VCaP (cell line): ENCODE data around the gene INTS14.

Experiments used
- H3K27ac ChIP-seq: fragments of 450-650 bp; 2 replicates; pipeline ENCODE4 v1.5.1; 2017
- TF ChIP-seq, protein P1 (sequence below): fragments of 450-650 bp; conservative IDR thresholded peaks from 2 replicates; pipeline ENCODE4 v1.5.1; 2017; ENCODE audit warnings: mild to moderate bottlenecking, moderate library complexity

The INTS14 gene

DNA sequence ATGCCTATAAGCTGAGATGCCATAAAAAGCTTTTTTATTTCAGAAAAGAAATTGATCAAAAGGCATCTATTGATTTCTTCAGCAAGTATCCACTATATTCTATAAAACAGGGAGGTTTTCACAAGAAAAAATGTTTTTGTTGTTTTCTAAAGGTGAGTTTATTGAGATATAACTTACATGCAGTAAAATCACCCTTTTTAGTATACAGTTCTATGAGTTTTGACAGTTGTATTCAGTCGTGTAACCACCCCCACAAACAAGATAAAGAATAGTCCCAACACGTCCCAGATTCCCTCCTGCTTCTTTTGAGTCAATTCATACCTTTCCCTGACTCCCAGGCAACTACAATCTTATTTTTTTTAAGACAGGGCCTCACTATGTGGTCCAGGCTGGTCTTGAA is 7.8 kb downstream of the INTS14 start:
- TF ChIP-seq, protein P1, sequence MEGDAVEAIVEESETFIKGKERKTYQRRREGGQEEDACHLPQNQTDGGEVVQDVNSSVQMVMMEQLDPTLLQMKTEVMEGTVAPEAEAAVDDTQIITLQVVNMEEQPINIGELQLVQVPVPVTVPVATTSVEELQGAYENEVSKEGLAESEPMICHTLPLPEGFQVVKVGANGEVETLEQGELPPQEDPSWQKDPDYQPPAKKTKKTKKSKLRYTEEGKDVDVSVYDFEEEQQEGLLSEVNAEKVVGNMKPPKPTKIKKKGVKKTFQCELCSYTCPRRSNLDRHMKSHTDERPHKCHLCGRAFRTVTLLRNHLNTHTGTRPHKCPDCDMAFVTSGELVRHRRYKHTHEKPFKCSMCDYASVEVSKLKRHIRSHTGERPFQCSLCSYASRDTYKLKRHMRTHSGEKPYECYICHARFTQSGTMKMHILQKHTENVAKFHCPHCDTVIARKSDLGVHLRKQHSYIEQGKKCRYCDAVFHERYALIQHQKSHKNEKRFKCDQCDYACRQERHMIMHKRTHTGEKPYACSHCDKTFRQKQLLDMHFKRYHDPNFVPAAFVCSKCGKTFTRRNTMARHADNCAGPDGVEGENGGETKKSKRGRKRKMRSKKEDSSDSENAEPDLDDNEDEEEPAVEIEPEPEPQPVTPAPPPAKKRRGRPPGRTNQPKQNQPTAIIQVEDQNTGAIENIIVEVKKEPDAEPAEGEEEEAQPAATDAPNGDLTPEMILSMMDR = no peak

DNA sequence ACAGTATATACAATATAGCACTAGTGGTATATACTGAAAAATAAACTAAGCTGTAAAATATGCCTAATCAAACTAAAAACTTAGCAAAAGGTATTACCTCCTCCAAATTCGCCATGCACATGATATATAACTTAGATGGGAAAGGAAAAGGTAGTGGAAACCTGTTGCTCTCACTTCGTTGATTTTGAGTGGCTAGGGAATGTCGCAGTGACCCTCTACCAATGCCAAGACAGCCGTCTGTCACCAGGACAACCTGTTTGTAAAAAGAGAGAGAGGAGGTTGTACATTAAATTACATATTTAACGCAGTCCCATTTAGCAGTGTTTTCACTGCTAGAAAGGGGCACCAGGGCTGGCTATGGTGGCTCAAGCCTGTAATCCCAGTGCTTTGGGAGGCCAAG is 11.3 kb downstream of the INTS14 start:
- TF ChIP-seq, protein P1 = no peak
- no peak overlapping the region for H3K27ac ChIP-seq

More for the DNA sequence above, 7.8 kb downstream of the INTS14 start:
- H3K27ac ChIP-seq = no peak overlapping the region

DNA sequence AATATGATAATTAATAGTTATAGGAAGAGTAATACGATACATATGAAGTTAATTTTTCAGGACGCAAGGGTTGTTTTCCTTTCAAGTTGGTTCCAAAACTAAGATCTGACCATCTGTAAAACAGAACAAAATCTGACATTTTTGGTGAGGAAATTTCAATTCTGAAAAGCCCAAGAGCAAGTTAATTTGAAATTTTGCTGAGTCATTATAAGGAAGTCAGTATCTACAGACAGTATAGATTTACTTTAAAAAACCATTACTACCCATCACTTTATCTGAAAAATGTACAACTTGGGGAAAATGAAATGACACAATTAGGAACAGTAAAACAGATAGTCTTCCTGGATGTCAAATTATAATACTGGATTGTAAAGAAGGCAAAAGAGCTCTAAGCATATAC is 12.5 kb downstream of the INTS14 start:
- TF ChIP-seq, protein P1 = no peak
- no peak overlapping the region for H3K27ac ChIP-seq

DNA sequence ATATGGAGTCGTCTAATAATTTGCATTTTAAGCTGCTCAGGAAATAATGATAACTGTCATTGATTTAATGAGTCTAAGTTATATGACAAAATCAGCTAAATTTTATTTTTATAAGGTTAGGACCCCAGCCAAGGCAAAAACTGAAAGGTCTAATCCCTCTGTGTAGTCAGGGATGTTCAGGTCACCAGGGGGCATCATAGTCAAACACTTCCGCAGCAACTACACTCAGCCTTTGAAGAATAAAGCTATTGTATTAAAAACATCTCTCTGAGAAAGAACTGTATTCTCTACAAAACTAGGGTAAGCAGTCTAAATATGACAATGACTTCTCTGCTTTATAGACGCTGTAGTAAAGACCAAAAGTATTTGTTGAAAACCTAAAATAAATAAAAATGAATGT is 15.0 kb downstream of the INTS14 start:
- TF ChIP-seq, protein P1 = peak; percentile 74
- no peak overlapping the region for H3K27ac ChIP-seq

DNA sequence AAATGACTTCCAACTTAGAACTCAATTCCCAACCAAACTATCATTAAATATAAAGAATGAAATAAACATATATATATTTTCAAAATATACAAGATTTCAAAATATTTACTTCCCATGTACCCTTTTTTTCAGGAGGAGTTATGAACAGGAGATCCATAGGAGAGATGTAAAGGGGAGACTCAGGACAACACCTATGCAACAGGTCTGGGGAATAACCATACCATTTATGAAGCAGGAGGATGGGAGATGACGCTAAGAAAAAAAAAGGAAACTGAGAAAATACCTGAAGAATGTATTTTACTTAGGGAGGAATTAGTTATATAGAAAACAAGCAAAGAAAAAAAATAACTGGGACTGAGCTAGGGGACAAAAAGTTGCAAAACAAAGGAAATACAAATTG is 23.8 kb downstream of the INTS14 start:
- TF ChIP-seq, protein P1 = no peak
- H3K27ac ChIP-seq = no peak overlapping the region

DNA sequence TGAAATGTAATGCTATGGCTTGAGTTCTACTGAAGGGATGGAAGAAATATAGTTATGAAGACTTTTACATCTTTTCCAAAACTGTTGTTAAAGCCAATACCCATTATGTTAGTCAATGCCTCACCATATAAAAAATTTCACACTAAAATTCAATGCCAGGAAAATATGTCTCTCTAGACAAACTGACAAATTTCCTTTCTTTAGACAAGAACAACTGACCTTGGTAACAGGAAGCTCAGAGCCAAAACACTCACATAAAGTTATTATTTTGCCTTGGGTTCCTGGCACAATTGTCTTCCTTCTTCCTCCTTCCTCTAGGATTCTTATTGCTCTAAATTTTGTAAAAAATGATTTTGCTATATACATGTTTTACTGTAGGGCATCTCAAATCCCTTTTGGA is 26.7 kb downstream of the INTS14 start:
- TF ChIP-seq, protein P1 = no peak
- H3K27ac ChIP-seq = no peak overlapping the region

DNA sequence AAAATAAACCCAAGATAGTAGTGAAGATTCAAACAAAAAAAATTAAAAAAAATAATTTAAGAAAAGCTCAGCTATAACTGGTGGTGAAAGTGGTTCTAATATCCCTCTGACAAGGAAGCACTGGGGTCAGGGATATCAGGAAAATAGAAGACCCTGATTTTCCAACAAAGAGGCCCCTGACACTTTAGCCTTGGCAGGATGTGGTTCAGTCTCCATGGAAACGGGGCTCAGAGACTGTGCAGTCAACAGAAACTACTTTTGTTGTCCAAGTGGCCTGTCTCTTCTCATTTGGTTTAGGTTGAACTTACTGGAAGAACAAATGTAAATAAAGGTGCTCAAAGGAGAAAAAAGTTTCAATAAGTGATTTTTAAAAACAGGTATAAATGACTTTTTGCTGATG is 27.2 kb downstream of the INTS14 start:
- TF ChIP-seq, protein P1 = no peak
- H3K27ac ChIP-seq = no peak overlapping the region

DNA sequence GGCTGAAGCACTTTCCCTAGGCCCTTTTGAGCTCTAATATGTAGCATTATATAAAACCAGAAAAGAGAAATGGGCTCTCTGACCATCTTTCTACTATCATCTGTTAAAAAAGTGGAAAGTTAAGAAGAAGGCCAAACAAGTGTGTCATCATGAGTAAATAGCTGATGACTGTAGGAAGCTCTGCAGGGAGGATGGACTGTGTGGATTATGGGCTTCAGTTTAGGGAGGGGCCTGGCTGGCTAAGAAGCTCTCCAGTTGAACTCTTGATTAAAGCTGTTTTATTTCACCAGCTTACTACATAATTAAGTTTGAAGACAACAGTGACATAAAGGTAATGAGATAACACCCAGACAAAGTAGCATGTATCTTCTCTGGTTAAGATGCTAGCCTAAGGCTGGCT is 30.6 kb downstream of the INTS14 start:
- H3K27ac ChIP-seq = no peak overlapping the region
- TF ChIP-seq, protein P1 = no peak
